GM21528 (cell line): ENCODE data around the gene SPINK7.

Source experiments
- ATAC-seq: cut with Tn5 transposase; IDR thresholded peaks from one replicate; pipeline ENCODE4 v1.9.1; 2021; ENCODE audit warnings: mild to moderate bottlenecking, moderate library complexity; ENCODE audit not compliant: unreplicated experiment, low FRiP score

SPINK7 gene

DNA sequence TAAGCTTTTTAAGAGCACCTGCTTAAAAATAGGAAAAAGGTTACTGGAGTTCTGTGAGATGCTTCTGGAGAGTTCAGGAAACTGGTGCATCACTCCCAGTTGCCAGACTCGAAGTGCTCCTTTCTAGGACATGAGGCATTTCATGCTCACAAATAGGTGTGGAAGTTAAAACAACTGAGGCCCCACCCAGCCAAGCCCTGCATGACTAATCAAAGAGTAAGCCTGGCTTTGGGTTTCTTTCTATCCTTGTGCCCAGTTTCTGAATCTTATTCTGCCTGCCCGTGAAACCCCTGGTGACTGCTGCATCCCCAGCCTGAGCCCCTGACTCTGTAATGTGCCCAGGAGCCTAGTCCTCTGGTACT, 30.8 kb downstream of the SPINK7 start:
- ATAC-seq: no peak

DNA sequence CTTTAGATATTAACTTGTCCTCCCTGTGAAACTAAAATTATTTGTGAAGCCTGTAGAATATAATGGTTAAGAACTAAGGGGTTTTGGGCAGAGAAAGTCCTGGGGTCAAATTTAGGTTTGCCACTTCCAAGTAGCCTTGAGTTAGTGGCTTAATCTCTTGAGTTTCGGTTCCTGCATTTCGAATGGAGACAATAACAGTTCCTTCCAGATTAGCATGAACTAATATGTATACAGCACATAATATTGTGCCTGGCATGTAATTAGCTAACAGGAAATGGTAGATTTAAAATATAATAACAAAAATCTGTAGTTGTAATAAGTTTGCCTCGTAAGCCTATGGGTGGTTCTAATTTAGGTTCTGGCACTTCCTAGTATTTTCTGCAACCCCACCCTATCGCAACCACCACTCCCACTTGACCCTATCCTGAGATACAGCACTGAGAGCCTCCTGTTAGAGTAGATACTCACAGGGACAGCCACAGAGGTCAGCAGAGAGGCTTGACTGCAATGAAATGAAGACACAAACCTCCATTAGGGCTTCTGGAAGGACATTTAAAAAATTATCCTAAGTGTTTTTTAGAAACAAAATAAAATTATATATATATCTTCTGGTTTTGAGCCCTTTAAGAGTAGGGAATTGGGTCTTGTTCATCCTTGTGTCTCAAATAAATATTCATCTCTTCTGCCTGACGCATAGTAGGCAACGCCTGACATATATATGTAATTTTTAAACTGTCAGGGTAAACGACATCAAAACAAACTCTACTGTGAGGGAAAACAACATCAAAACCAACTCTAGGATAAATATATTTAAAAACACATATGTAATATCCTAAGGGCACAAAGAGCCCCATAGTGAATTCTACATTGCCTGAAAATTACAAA, 31.6 kb downstream of the SPINK7 start:
- no peak for ATAC-seq

DNA sequence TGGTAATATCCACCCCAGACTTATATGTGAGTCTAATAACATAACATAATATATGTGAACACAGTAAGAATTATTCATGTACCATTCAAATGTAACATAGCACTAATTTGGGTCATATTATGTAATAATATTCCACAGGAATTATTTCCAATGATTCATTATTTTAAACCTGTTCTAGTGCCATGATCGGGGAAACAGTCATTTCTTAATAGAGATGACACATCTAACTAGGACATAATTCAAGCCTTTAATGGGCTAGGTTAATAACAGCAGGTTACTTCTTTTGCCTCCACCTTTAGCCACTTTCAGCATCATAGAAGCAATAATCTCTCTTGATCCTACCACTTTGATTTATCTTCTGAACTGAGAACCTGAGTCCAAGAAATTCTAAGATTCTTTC, 35.5 kb downstream of the SPINK7 start:
- ATAC-seq: no peak

DNA sequence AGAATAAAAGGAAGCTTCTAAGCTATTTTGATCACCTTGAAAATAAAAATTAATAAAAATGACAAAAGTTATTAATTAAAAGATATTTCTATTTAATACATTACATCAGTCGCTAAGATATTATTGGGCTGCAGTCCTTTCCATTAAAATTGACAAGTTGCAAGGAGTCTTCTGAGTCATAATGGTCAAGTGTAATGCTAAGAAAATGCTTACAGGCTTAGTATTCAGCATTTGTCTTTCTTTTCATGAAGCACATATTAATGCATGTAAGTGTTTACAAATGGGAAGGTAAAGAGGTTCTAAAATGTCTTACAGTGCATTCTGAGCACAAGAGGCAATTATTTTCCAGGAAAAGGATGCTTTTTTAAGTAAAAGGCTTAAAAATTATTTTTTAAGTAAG, 40.5 kb downstream of the SPINK7 start:
- no peak for ATAC-seq

DNA sequence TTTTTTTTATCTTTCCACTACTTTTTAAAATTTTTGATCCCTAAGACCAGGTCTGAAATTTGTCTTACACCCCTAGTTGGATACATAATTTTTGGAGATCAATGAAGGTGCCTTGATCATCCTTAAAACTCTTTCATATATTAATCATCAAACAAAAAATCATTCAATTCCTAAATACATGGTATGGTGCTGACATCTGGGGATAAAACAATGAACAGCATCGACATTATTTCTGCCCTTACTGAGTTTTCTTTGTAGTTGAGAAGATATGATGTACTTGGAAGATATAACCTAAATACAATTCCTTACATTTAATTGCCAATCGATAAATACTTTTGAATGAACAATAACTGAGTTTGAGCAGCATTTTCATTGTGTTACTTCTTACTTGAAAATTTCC, 41.4 kb downstream of the SPINK7 start:
- no peak for ATAC-seq

DNA sequence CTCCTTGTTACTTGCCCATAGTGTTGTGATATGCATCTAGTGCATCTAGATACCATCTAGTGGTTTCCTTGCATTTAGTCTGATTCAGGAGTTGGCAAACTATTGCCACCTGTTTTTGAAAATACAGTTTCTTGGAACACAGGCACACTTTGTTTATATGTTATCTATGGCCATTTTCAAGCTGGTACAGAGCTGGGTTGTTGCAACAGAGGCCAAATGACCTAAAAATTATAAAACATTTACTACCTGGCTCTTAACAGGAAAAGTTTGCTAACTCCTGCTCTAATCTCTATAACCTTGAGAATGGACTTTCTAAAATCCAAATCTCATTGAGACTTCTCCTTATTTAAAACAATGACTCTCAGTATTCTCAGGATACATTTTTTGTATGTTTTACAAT, 52.1 kb downstream of the SPINK7 start:
- ATAC-seq: no peak
